Thyroid gland (tissue), 4 donors: ENCODE data around the gene ONECUT2.

Experiments
- POLR2A ChIP-seq, 2 donors: fragments of 450-650 bp; IDR thresholded peaks; one replicate each; pipeline ENCODE4 v1.6.1; 2017; ENCODE audit warnings: antibody characterized with exemption in 2 of 2, mild to moderate bottlenecking in 2 of 2, moderate library complexity in 1 of 2
- TF ChIP-seq, protein P1 (sequence below), 6 experiments: fragments of 200-600 bp in 3 of 6; fragments of 450-650 bp in 3 of 6; sonication (generic) in 3 of 6; IDR thresholded peaks; one replicate each; pipeline ENCODE4 v1.5.1; 2016 to 2019; ENCODE audit warnings: antibody characterized with exemption in 6 of 6, mild to moderate bottlenecking in 2 of 6, inconsistent platforms in 1 of 6, moderate library complexity in 1 of 6

DNA sequence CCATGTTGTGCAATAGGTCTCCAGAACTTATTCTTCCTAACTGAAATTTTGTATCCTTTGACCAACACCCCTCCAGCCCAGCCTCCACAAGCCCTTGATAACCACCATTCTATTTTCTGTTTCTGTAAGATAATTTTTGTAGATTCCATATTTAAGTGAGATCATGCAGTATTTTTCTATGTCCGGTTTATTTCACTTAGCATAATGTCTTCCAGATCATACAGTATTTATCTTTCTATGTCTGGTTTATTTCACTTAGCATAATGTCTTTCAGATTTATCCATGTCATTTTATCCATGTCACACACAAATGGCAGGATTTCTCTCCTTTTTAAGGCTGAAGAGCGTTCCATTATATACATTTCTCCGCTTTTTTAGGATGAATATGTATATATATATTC is 24.4 kb upstream of the ONECUT2 start:
- TF ChIP-seq, protein P1, sequence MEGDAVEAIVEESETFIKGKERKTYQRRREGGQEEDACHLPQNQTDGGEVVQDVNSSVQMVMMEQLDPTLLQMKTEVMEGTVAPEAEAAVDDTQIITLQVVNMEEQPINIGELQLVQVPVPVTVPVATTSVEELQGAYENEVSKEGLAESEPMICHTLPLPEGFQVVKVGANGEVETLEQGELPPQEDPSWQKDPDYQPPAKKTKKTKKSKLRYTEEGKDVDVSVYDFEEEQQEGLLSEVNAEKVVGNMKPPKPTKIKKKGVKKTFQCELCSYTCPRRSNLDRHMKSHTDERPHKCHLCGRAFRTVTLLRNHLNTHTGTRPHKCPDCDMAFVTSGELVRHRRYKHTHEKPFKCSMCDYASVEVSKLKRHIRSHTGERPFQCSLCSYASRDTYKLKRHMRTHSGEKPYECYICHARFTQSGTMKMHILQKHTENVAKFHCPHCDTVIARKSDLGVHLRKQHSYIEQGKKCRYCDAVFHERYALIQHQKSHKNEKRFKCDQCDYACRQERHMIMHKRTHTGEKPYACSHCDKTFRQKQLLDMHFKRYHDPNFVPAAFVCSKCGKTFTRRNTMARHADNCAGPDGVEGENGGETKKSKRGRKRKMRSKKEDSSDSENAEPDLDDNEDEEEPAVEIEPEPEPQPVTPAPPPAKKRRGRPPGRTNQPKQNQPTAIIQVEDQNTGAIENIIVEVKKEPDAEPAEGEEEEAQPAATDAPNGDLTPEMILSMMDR (IDR thresholded peaks at IDR 0.05), result no peak
- TF ChIP-seq POLR2A (IDR thresholded peaks at IDR 0.05), result no peak
